Dedifferentiated amniotic fluid mesenchymal stem cell (primary cell): Measurements from ENCODE around the gene ZBTB20.
"Not testable (repeated sequence)": the region's sequence is repeated elsewhere in the genome, so short reads cannot be mapped to it uniquely, and the experiment has no call there.

ENCODE experiments used
- DNase-seq: peaks from one replicate; pipeline ENCODE4 v3.0.0-alpha.2; 2016; ENCODE audit errors: extremely low spot score

ZBTB20 gene

DNA sequence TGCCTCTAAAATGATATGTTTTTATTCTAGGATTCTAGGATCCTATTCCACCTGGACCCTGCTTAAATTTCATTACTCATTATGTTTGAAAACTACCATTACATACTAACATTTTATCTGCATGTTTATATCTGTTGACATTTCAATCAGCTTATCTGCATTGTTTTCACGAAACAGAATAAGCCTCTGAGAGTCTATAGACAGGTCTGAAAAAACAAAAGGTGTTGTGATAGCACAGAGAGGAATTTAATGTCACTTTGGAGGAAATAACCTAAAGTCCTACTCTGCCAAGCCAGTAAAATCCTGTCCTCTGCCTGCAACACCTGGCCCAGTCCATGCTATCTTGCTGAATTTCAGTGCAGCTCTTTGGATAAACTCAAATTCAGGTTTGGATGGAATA, 315.2 kb downstream of the ZBTB20 start:
- DNase-seq: no peak

DNA sequence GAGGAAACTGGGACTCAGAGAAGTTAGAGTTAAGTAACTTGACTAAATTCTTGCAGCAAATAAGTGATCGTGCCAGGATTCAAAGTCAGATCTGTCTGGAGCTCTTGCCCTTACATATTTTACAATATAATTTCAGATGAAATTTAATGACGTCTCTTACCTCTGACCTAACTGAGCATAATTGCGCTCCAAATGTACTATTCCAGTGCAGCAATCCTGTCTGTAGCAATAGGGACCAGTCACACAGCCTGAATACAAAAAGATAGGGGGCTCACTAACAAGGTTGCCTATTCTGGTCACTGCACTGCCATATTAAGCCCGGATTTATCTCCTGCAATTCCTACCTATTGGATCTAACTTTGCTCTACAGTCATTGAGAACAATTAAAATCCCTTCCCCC, 316.4 kb downstream of the ZBTB20 start:
- no peak for DNase-seq

DNA sequence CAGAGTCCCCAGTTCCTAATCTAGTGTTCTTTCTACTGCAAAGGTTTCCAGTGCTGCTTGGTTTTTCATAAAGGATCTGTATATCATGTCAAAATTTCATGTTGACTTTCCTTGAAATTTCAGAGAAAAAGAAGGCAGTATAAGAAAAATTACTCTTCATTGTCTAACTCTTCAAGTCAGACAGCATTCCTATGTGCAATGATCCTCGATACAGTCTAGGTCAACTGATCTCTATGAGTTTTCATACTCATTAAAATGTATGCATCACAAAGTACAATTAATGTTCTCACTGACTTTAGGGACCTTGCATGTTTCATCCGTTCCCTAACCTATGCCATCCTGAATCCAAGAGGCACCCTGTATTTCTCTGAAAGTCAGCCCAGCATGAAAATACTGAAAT, 317.3 kb downstream of the ZBTB20 start:
- DNase-seq: no peak

- DNase-seq: peak; percentile 29
Observed at GRCh38 chr3:114827495-114827894, 319.6 kb downstream of the ZBTB20 start.

DNA sequence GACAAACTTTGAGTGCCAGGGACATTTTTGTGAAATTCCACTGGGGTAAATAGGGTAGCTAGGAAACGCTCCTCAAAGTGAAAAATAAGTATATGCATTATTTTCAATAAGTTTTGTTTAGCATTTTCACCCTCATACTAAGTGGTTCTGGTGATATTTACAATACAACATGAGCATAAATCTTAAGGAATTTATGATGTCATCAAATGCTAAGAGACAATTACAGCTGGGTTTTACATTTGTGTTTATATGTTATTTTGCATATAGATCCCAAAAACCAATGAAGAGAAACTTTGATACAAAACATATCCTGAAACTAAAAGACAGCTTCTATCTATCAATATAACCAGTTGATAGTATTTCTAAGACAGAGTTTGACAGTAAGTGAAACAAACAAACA, 323.1 kb downstream of the ZBTB20 start:
- no peak for DNase-seq

- DNase-seq: no peak
Observed at GRCh38 chr3:114823061-114823460, 324.0 kb downstream of the ZBTB20 start.

DNA sequence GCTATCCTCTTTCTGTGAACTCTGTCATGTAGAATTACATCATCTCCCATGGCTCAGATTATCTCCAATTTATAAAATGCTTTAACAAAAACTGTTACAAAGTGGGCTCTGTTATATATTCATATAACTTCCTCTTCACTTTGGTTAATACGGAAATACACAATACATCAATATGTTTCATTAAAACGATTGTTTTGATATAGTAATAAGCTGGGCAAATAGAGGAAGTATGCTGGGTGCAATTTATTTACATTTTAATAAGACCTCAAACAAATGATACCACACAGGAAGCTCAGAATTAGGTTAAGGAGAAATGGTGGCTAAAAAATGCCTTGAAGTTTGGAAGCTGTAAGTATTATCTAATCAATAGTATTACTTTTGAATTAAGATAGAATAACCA, 331.0 kb downstream of the ZBTB20 start:
- no peak for DNase-seq

DNA sequence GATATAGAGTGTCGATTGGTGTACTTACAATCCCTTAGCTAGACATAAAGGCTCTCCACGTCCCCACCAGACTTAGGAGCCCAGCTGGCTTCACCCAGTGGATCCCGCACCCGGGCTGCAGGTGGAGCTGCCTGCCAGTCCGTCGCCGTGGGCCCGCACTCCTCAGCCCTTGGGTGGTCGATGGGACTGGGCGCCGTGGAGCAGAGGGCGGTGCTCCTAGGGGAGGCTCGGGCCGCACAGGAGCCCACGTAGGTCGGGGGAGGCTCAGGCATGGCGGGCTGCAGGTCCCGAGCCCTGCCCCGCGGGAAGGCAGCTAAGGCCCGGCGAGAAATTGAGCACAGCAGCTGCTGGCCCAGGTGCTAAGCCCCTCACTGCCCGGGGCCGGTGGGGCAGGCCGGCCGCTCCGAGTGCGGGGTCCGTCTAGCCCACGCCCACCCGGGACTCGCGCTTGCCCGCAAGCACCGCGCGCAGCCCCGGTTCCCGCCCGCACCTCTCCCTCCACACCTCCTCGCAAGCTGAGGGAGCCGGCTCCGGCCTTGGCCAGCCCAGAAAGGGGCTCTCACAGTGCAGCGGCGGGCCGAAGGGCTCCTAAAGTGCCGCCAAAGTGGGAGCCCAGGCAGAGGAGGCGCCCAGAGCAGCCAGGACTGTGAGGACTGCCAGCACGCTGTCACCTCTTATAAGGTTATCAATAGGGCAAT, 334.4 kb downstream of the ZBTB20 start:
- DNase-seq: not testable (repeated sequence)

- peak; percentile 20 for DNase-seq
Observed at GRCh38 chr3:114809668-114810413, 337.2 kb downstream of the ZBTB20 start.

GRCh38 chr3:114804099-114804498, 343.0 kb downstream of the ZBTB20 start:
- DNase-seq: no peak

- no peak for DNase-seq
Observed at GRCh38 chr3:114803042-114803695, 343.9 kb downstream of the ZBTB20 start.

DNA sequence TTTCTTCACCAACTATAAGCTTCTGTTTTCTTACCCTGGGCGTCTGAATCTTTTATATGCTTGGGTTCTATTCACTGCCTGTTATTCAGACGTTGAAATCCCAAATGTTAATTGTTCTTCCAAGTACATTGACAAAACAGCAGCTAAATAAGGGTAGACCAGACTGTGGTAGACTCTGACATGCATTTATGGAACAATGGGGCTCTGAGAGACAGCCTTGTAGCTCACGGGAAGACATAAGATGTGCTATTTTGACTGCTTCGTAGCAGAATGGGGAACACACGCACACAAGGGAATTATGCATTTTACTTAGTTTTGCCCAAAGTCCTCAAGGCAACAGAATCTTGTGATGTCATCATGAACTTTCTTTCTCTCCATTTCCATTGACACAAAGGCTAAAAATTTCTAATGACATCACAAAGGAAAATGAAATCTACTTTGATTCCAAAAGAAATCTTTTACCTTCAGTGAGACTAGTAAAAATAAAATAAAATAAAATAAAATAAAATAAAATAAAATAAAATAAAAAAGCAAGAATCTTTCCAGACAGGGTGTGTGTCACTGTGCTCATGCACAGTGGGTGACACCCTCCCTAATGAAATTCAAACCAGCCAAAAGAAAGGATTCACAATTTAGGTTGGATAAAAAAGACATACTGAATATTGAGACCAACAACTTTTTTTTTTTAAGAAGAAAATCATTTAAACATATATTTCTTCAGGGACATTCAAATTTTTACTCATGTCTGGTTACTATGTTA, 346.6 kb downstream of the ZBTB20 start:
- no peak for DNase-seq

GRCh38 chr3:114799816-114800215, 347.3 kb downstream of the ZBTB20 start:
- no peak for DNase-seq

- DNase-seq: no peak
Observed at GRCh38 chr3:114796796-114797195, 350.3 kb downstream of the ZBTB20 start.

- DNase-seq: no peak
Observed at GRCh38 chr3:114794894-114795630, 352.0 kb downstream of the ZBTB20 start.

DNA sequence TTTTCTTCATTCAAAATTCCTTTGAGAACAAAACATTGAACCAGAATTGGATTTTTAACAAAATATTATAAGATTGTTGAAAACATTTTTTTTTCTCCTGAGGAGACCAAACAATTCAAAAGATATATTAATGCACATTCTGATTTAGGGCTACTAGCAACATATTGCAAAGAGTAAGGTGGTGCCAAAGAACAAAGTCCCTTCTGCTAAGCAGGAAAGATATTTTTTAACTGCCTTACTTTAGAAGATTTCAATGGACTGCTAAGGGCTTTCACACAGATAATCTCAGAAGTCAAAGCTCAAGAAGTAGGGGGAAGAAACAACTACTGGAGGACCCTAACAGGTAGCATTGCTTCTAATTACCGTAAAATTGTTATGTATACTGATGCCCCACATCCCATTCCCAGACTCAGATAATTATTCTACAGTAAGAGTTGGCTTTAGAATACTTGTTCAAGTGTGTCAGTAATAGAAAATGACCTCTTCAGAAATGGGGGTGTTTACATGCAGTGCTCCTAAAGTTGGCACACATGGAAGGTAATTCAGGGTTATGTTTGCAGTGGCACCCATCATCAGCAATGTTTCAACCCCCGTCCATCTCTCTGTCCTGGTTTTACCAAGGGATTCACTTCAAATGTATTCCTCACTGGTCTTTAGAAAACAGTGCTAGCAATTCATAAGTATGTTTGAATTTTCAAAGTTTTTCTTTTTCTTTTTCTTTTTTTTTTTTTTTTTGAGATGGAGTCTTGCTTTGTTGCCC, 354.7 kb downstream of the ZBTB20 start:
- no peak for DNase-seq

DNA sequence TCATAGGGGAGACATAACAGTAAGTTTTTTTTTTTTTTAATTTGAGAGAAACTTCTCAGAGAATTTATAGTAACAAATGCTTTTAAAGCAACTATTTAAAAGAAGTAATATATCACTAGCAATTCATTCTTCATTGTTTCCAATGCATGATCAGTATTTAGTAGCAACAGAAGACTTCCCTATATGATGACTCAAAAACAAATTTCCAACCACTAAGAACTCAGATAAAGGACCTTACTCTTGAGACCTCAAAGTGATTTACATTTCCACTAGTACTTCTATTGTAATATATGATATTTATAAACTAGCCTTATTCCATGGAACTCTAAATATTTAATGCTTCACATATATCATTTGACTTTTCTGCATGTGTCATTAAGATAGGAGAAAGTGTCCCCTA, 356.3 kb downstream of the ZBTB20 start:
- DNase-seq: no peak

DNA sequence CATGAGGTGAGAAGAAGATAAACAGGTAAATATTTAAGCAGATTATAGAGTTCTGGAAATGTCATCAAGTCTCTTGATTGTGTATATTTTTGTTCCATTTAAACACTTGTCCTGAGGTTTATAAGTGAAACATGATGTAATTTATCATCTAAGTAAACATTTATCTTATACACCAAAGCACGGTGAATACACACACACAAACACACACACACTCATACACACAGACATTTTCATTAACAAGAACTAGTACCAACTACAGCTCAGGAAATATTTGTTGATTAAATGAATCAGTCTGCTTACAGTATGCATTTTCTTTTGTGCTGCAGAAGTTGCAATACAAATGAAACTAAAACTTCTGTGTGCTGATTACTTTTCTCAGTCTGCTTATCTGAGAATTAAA, 357.3 kb downstream of the ZBTB20 start:
- no peak for DNase-seq

DNA sequence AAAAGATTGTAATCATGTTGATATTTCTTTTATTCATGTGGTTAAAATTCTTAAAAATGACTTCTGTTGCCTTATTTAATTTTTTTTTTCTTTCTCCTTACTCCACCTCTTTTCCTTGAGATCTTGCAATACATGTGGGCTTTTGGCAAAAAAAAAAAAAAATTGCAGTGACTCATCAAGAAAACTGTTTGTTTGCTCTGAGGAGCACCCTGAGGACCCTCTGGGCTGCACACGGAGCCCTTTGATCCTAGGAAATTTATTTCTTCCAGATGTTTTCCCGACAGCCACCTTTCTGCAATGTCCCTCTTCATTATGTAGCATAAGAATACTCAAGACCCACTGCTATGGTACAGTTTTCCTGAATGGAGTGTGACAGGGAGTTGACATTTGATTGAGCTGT, 371.7 kb downstream of the ZBTB20 start:
- no peak for DNase-seq

DNA sequence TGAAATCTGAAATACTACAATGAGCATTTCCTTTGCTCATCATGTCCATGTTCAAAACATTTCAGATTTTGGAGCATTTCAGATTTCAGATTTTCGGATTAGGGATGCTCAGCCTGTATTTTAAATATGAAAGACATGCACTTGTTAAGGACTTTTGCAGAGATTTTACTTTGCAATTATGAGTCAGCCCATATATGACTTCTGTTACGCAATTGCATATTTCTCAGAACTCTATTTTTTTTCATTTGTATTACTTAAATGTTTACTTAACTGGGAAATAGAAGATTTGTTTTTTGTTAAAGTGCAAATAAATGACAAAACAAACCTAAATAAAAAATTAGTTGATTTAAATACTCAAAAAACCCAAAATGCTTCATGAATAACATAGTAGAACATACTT, 376.2 kb downstream of the ZBTB20 start:
- DNase-seq: peak; percentile 25

DNA sequence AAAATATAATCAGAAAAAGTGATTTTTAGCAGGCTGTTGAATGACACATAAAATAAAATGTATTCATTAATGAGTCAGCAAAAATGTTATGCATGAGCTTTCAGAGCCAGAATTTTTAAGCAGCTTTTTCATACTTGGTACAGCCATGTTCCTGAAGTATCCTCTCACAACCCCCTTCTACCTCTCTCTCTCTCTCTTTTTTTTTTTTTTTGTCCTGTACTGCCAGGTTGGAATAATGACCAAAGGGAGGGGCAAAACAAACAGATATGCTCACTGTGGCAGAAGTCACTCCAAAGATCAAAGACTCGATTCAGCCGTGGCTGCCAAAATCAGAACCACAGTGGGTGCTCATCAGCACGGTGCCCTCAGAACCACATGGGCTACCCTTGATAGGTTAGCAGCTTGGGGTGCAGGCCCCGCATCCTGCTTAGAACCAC, 383.0 kb downstream of the ZBTB20 start:
- no peak for DNase-seq
